Body of pancreas (tissue), 4 donors: Measurements from ENCODE around the gene ROS1.

Source experiments
- CTCF ChIP-seq, 7 experiments: fragments of 450-650 bp in 4 of 7; fragments of 200-600 bp in 3 of 7; sonication (generic) in 3 of 7; IDR thresholded peaks; one replicate each; pipeline ENCODE4 v1.5.1; 2016 to 2019; ENCODE audit warnings: antibody characterized with exemption in 7 of 7
- POLR2A ChIP-seq, 3 donors: fragments of 450-650 bp; IDR thresholded peaks; one replicate each; pipeline ENCODE4 v1.6.1; 2016; ENCODE audit warnings: antibody characterized with exemption in 3 of 3, mild to moderate bottlenecking in 2 of 3

DNA sequence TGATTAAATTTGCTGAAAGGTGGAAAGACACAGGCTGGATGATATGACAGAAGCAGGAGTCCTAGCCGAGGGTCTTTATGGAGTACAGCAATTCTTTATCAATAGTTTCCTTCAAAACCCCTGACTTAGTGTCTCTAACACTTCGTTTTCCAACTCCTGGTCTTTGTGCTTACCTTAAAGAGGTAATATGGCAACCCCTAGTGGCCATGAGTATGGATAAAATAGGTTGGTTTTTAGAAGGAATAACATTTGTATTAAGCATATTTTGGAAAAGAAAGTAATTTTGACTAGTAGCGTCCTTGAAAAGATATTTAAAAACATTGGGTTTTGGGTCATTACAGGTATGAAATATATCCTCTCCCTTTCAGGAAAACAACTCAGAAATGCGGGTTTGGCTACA is 108.5 kb downstream of the ROS1 start:
- TF ChIP-seq CTCF (IDR thresholded peaks at IDR 0.05) (peak; percentile 23 to 48 (median 34)), POLR2A (IDR thresholded peaks at IDR 0.05) (no peak)
